Activated B cell treated with CpG ODN at 0.5 μM for 24 hours (primary cell): ENCODE results near the gene ST6GALNAC5. TPM values are rescaled to one million over a fixed set of nuclear protein-coding genes. Genes with fewer than 3 reads are reported as not detected.

ENCODE experiments used
- ATAC-seq: fragments of 200-7000 bp; cut with Tn5 transposase; one replicate; pipeline ENCODE4 v1.10.0; 2021; ENCODE audit warnings: low read depth, mild to moderate bottlenecking, moderate library complexity
- CTCF ChIA-PET: fragments of 350-600 bp; sonication (Branson Sonifier 250); formaldehyde crosslinking; loops from one replicate; lab custom pipeline; 2021; ENCODE audit warnings: antibody characterized with exemption; lab: Charles Lee
- POLR2A ChIA-PET: fragments of 350-600 bp; sonication (Branson Sonifier 250); formaldehyde crosslinking; loops from one replicate; lab custom pipeline; 2021; ENCODE audit warnings: antibody characterized with exemption; lab: Charles Lee
- DNase-seq: peaks from one replicate; pipeline ENCODE4 v3.0.0; 2022
- H3K27ac Mint-ChIP-seq: one replicate; pipeline ENCODE4 v1.8.0; 2020; ENCODE audit warnings: mixed read lengths
- H3K27me3 Mint-ChIP-seq: one replicate; pipeline ENCODE4 v1.8.0; 2021; ENCODE audit warnings: mixed read lengths
- H3K36me3 Mint-ChIP-seq: one replicate; pipeline ENCODE4 v1.8.0; 2021; ENCODE audit warnings: low read depth, mixed read lengths
- H3K4me1 Mint-ChIP-seq: one replicate; pipeline ENCODE4 v1.8.0; 2021; ENCODE audit warnings: mixed read lengths
- H3K4me3 Mint-ChIP-seq: one replicate; pipeline ENCODE4 v1.8.0; 2020; ENCODE audit warnings: mild to moderate bottlenecking, mixed read lengths
- H3K9me3 Mint-ChIP-seq: one replicate; pipeline ENCODE4 v1.8.0; 2020; ENCODE audit warnings: mixed read lengths
- intact Hi-C: fragments of 100-400 bp; cut with micrococcal nuclease; formaldehyde crosslinking; loops from one replicate; pipeline ENCODE4 v1.15.1; 2024
- total RNA-seq: library from RNA; stranded (reverse); gene quantifications from 2 replicates; pipeline ENCODE4 v1.2.3, GENCODE V29; 2022
- TF ChIP-seq, protein P1 (sequence below): fragments of 200-600 bp; IDR thresholded peaks from one replicate; pipeline ENCODE4 v1.8.0; 2022; ENCODE audit warnings: antibody characterized with exemption, mild to moderate bottlenecking

Gene ST6GALNAC5
- total RNA-seq, 1 donor from 2014 or later: not detected

DNA sequence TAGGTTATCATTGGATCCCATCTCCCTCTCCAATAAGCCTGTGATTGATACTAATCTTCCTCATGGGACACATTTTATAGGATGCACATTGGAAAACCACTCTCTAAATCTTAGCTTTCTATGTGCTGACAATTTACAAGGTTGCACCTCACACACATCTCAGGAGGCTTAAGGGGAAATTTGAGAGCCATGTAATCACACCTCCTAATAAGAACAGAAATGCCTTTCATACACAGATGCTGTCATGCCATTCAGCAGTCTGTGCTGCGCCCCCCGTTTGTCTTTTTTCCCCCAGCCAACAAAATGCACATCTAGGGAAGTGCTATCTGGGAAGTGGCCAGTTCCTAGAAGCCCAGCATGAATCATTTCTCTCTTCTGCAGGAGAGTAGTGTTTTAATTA lies 154.5 kb downstream of the ST6GALNAC5 start:
- TF ChIP-seq, protein P1, sequence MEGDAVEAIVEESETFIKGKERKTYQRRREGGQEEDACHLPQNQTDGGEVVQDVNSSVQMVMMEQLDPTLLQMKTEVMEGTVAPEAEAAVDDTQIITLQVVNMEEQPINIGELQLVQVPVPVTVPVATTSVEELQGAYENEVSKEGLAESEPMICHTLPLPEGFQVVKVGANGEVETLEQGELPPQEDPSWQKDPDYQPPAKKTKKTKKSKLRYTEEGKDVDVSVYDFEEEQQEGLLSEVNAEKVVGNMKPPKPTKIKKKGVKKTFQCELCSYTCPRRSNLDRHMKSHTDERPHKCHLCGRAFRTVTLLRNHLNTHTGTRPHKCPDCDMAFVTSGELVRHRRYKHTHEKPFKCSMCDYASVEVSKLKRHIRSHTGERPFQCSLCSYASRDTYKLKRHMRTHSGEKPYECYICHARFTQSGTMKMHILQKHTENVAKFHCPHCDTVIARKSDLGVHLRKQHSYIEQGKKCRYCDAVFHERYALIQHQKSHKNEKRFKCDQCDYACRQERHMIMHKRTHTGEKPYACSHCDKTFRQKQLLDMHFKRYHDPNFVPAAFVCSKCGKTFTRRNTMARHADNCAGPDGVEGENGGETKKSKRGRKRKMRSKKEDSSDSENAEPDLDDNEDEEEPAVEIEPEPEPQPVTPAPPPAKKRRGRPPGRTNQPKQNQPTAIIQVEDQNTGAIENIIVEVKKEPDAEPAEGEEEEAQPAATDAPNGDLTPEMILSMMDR: no peak
- no peaks in the 10 kb centered on the region for H3K9me3 Mint-ChIP-seq
- no peak overlapping the region for H3K27ac Mint-ChIP-seq
- POLR2A ChIA-PET: no interaction called here
- H3K4me1 Mint-ChIP-seq: no peaks in the 10 kb centered on the region
- H3K4me3 Mint-ChIP-seq: no peak overlapping the region
- DNase-seq (no peak), ATAC-seq (no peak)
- H3K27me3 Mint-ChIP-seq: no peaks in the 10 kb centered on the region
- intact Hi-C loops: no loop called here
- no peaks in the 10 kb centered on the region for H3K36me3 Mint-ChIP-seq
- CTCF ChIA-PET: no interaction called here

DNA sequence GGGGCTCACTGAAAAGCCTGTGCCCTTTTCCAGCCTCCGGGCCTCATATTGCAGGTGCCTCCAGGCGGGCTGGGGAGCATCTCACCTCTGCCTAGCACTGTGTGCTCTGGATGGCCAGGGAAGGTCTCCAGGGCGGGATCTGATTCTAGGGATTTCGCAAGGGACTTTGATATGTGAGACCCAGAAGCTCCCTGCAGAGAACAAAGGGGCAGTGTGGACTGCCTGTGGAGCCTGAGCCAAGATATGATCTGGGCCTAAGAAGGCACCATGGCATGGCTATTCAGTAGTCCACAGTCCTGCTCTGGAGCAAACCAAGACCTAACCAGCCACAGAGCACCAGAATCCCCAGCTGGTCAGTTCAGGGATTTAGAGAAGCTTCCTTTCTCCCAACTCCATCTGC lies 157.2 kb downstream of the ST6GALNAC5 start:
- intact Hi-C loops: no loop called here
- ChIA-PET POLR2A (no interaction called here), CTCF (no interaction called here)
- DNase-seq (no peak), ATAC-seq (no peak)
- Mint-ChIP-seq H3K36me3 (no peaks in the 10 kb centered on the region), H3K27me3 (no peaks in the 10 kb centered on the region), H3K4me3 (no peak overlapping the region), H3K4me1 (no peaks in the 10 kb centered on the region), H3K9me3 (no peaks in the 10 kb centered on the region), H3K27ac (no peak overlapping the region)
- TF ChIP-seq, protein P1: no peak

DNA sequence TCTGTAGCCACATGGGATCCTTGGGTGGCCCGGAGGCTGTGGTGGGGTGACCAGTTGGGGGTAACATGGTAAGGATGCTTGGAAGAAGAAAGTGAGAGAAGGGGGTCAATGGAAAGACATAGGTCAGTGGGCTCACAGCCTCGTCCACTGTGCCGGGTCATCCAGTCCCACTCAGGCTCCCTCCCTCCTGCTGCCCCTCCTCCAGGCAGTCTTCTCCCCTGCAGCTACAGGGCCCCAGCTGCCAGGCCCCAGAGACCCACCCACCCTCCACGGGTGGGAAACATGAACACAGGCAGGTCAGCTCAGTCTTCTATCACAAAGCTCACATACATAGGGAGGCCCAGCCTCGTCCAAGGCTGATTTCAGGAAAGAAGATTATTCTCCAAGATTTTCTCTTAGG lies 158.3 kb downstream of the ST6GALNAC5 start:
- ChIA-PET CTCF (no interaction called here), POLR2A (no interaction called here)
- TF ChIP-seq, protein P1: no peak
- Mint-ChIP-seq H3K27ac (no peak overlapping the region), H3K4me1 (no peaks in the 10 kb centered on the region), H3K9me3 (no peaks in the 10 kb centered on the region), H3K27me3 (no peaks in the 10 kb centered on the region), H3K36me3 (no peaks in the 10 kb centered on the region), H3K4me3 (no peak overlapping the region)
- no peak for ATAC-seq
- DNase-seq: no peak
- intact Hi-C loops: no loop called here

DNA sequence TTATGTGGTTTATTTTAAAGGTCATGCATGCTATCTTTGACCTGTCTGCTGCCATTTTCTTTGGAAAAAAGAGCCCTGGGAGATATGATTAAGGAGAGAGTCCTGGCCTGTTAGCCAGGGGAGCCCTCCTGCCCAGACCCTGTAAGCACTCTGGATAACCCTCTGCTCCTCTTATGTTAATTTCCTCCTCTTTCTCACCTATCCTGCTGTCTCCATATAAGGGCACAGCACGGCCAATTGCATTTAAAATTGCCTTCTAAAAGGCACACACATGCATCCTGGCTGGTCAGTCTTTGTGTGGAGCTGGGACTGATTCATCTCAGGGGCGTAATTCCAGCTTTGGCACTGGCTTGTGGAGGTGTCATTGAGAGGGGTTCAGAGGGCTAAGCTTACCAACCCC lies 158.9 kb downstream of the ST6GALNAC5 start:
- intact Hi-C loops: no loop called here
- DNase-seq: no peak

DNA sequence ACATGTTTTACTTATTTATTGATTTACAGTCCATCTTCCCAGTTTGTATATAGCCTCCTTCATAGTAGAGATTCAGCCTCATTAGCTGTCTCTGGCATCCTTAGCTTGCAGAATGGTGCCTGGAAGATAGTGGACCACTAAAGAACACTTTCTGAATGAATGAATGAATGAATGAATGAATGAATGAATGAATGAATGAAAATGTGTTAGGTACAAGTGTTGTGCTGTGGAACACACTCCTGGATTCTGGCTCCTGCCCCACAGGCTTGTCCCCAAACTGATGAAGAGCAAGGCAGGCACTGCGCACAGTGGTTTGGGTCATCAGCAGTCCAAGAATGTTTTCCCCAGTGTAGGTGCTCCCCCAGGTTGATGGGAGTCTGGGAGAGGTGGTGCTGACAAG lies 159.4 kb downstream of the ST6GALNAC5 start:
- no peak overlapping the region for H3K4me3 Mint-ChIP-seq
- H3K27ac Mint-ChIP-seq: no peak overlapping the region
- no peaks in the 10 kb centered on the region for H3K36me3 Mint-ChIP-seq
- H3K27me3 Mint-ChIP-seq: no peaks in the 10 kb centered on the region
- DNase-seq (no peak), ATAC-seq (no peak)
- H3K4me1 Mint-ChIP-seq: no peaks in the 10 kb centered on the region
- CTCF ChIA-PET: no interaction called here
- POLR2A ChIA-PET: no interaction called here
- intact Hi-C loops: no loop called here
- TF ChIP-seq, protein P1: no peak
- H3K9me3 Mint-ChIP-seq: no peaks in the 10 kb centered on the region

More for the DNA sequence above, 158.9 kb downstream of the ST6GALNAC5 start:
- TF ChIP-seq, protein P1: no peak
- CTCF ChIA-PET: no interaction called here
- Mint-ChIP-seq H3K9me3 (no peaks in the 10 kb centered on the region), H3K4me3 (no peak overlapping the region), H3K27ac (no peak overlapping the region), H3K4me1 (no peaks in the 10 kb centered on the region), H3K36me3 (no peaks in the 10 kb centered on the region), H3K27me3 (no peaks in the 10 kb centered on the region)
- ATAC-seq: no peak
- POLR2A ChIA-PET: no interaction called here
